Kidney (tissue), 14 donors: ENCODE data around the gene SPATS1. TPM values are rescaled to one million over a fixed set of nuclear protein-coding genes. Genes with fewer than 3 reads are reported as not detected.
A peak's percentile ranks its signal among the peaks of the same experiment; 100 is the strongest.

Source experiments
- DNase-seq, 5 donors: peaks; one replicate each; pipeline ENCODE4 v3.0.0-alpha.2; 2013 to 2020
- FAIRE-seq: peaks from 2 replicates; lab custom pipeline; 2012; peaks lifted over from hg19 to GRCh38; lab: Jason Lieb, UNC
- H3K27ac ChIP-seq, 2 donors: one replicate each; pipeline ENCODE4 v1.7.0; 2013; ENCODE audit warnings: low read depth in 2 of 2, low read length in 2 of 2, inconsistent platforms in 1 of 2
- H3K27me3 ChIP-seq: one replicate; pipeline ENCODE4 v1.7.1; 2013; ENCODE audit warnings: low read length, inconsistent platforms; ENCODE audit not compliant: control insufficient read depth, insufficient read depth
- H3K36me3 ChIP-seq, 3 donors: one replicate each; pipeline versions ENCODE4 v1.7.0 to v1.7.1; 2013; ENCODE audit warnings: low read length in 3 of 3, control low read depth in 1 of 3, inconsistent platforms in 1 of 3; ENCODE audit not compliant: insufficient read depth in 3 of 3, control insufficient read depth in 2 of 3
- H3K4me1 ChIP-seq, 3 donors: one replicate each; pipeline versions ENCODE4 v1.7.0 to v1.7.1; 2013; ENCODE audit warnings: low read length in 3 of 3, inconsistent platforms in 1 of 3, low read depth in 1 of 3; ENCODE audit not compliant: control insufficient read depth in 2 of 3, insufficient read depth in 2 of 3
- H3K4me3 ChIP-seq, 3 donors: one replicate each; pipeline versions ENCODE4 v1.7.0 to v1.8.1; 2013; ENCODE audit warnings: low read length in 3 of 3, control low read depth in 1 of 3, inconsistent platforms in 1 of 3
- H3K9ac ChIP-seq, 3 donors: one replicate each; pipeline versions ENCODE4 v1.7.0 to v1.7.1; 2013; ENCODE audit warnings: low read length in 3 of 3, control low read depth in 1 of 3, inconsistent platforms in 1 of 3
- H3K9me3 ChIP-seq, 3 donors: one replicate each; pipeline versions ENCODE4 v1.7.0 to v1.7.1; 2013; ENCODE audit warnings: low read length in 3 of 3, control low read depth in 1 of 3, inconsistent platforms in 1 of 3; ENCODE audit not compliant: control insufficient read depth in 2 of 3, insufficient read depth in 1 of 3
- CTCF ChIP-seq: IDR thresholded peaks from 3 replicates; pipeline ENCODE4 v1.5.1; 2012; ENCODE audit warnings: mild to moderate bottlenecking, moderate library complexity, borderline replicate concordance; ENCODE audit not compliant: insufficient read depth; ENCODE audit errors: extremely low read depth
- intact Hi-C: fragments of 100-400 bp; cut with DNase I; formaldehyde crosslinking; loops from one replicate; pipeline ENCODE4 v1.11.1; 2022
- polyA plus RNA-seq: library from polyadenylated mRNA; stranded (reverse); fragments of 350-450 nt; fragmentation: Illumina TruSeq; extraction: RNeasy Lipid Tissue Mini Kit (QIAGEN cat#74804); gene quantifications from one replicate; pipeline ENCODE4 v1.2.3, GENCODE V29; 2014; ENCODE audit warnings: low read depth, low replicate concordance; ENCODE audit not compliant: insufficient read depth
- total RNA-seq: library from RNA; stranded (reverse); fragmentation: NEBNext Ultra II Directional; extraction: Animal tissue kit (Norgen Biotek cat#: 25700); gene quantifications from one replicate; pipeline ENCODE4 v1.2.1, GENCODE V29; 2021
- donor health status: control.
- donor health status: control.
- donor health status: control.
- donor health status: control.
- donor health status: control.
- donor health status: DM: yes; HTN: yes; CAD: no.
- donor health status: Normal renal cell carcinoma (clear cell type).

The SPATS1 gene
- total and polyA plus RNA-seq, 2 donors from 2014 or later: not detected

GRCh38 chr6:44297063-44298038, 45.1 kb upstream of the SPATS1 start:
- intact Hi-C loops: no loop called here
- H3K9me3 ChIP-seq: no peaks in the 10 kb centered on the region
- FAIRE-seq: no peak
- no peak overlapping the region for H3K27ac ChIP-seq
- H3K4me1 ChIP-seq: peaks cover 0 to 9% (median 0%) of the 10 kb centered on the region in 3 donors
- peaks cover 0 to 13% (median 3%) of the 10 kb centered on the region in 3 donors for H3K36me3 ChIP-seq
- H3K9ac ChIP-seq: no peak overlapping the region
- H3K4me3 ChIP-seq: peak overlapping the region in 1 of 3 donors; percentile 32
- TF ChIP-seq CTCF: no peak
- peaks cover 18% of the 10 kb centered on the region for H3K27me3 ChIP-seq
- DNase-seq: peak; percentile 59 to 81 (median 71)

DNA sequence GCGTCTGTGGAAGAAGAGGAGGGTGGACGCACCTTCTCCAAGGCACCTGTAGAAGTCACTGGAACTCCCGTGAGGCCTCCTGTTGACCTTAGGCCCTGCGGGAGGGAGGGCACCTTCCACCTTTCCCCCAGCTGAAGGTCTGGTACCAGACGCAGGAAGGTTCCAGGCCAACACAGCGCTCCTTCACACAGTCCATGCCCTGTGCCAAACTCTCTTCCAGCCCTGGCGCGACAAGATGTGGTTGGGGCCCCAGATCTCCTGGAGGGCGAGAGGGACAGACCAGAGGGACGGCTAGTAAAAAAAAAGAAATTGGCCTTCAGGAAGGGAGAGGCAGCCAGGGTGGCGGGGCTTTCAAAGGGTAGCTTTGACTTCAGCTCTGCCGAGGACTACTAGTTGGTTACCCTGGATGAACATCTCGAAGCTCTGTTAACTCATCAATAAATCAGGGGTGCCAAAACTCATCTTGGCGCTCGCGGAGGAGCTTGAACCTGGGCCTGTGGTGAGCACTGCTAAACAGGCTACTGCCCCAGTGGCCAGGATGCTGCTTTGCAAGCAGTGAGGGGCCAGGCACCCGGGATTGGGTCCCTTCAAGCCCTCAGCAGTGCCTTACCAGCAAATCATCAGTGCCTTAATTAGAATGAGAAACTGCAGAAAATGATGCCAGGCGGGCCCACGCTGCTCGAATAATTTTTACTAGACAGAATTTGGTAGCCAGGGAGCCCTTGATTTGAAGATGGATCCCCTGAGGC, 44.2 kb upstream of the SPATS1 start:
- TF ChIP-seq CTCF: no peak
- intact Hi-C loops: no loop called here
- no peak for FAIRE-seq

DNA sequence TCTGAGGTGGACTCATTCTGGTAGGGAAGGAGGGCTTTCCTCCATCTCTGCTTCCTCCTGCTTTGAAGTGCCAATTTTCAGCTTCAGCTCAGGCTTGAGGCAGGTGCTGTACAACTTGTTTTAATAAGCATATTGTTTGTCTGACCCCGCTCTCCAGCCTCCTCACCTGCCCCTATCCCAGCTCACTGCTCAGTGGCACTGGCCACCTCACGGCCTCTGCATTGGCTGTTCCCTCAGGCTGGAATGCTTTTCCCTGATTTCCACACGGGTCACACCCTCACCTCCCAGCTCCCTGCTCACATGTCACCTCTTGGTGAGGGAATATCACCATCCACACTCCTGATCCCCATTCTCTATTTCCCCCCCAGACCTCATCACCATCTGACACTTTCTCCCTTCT, 43.6 kb upstream of the SPATS1 start:
- no peak overlapping the region for H3K4me3 ChIP-seq
- peaks cover 0 to 26% (median 12%) of the 10 kb centered on the region in 3 donors for H3K36me3 ChIP-seq
- peaks cover 18% of the 10 kb centered on the region for H3K27me3 ChIP-seq
- no peaks in the 10 kb centered on the region for H3K9me3 ChIP-seq
- no peak overlapping the region for H3K27ac ChIP-seq
- no peak for TF ChIP-seq CTCF
- FAIRE-seq (no peak), DNase-seq (peak in 1 of 5 donors; percentile 55)
- intact Hi-C loops: no loop called here
- H3K4me1 ChIP-seq: peaks cover 0 to 9% (median 0%) of the 10 kb centered on the region in 3 donors
- H3K9ac ChIP-seq: no peak overlapping the region

More for the DNA sequence above, 44.2 kb upstream of the SPATS1 start:
- H3K4me3 ChIP-seq: no peak overlapping the region
- DNase-seq: peak in 1 of 5 donors; percentile 53
- H3K27ac ChIP-seq: no peak overlapping the region
- H3K9me3 ChIP-seq: no peaks in the 10 kb centered on the region
- H3K9ac ChIP-seq: no peak overlapping the region
- peaks cover 0 to 9% (median 0%) of the 10 kb centered on the region in 3 donors for H3K4me1 ChIP-seq
- H3K27me3 ChIP-seq: peaks cover 18% of the 10 kb centered on the region
- peaks cover 0 to 21% (median 11%) of the 10 kb centered on the region in 3 donors for H3K36me3 ChIP-seq
